K562 treated with DMSO at 1 percent for 48 hours (cell line): ENCODE measurements around the gene MILR1. TPM values are rescaled to one million over a fixed set of nuclear protein-coding genes. Genes with fewer than 3 reads are reported as not detected.

Source experiments
- total RNA-seq: library from RNA; unstranded; fragments of 300-600 nt; gene quantifications from 2 replicates; pipeline ENCODE4 v1.2.3, GENCODE V29; 2022; ENCODE audit warnings: low replicate concordance; ENCODE audit errors: extremely low read depth

Gene MILR1
- not detected in 2 replicates for total RNA-seq

GRCh38 chr17:64448665-64449512 is at the start of gene MILR1:
Gene MILR1 (plus strand): TSS chr17:64449115. CDS start chr17:64449169, 54 bp downstream.

GRCh38 chr17:64496786-64497564 is 48.1 kb downstream of the MILR1 start, which contains the start of gene POLG2:
Gene POLG2 (minus strand): TSS chr17:64497054. CDS start chr17:64496968, 86 bp downstream.

GRCh38 chr17:64506201-64506575 is 57.3 kb downstream of the MILR1 start, which contains the start of gene DDX5:
Gene DDX5 (minus strand): TSS chr17:64506289. CDS start chr17:64506119, 170 bp downstream.

GRCh38 chr17:64506576-64507412 is 57.9 kb downstream of the MILR1 start, which contains the start of gene CEP95:
Gene CEP95 (plus strand): TSS chr17:64506977. CDS start chr17:64507098, 121 bp downstream.

Other genes starting within 250 kb of the MILR1 start
- gene TEX2, start 185.9 kb upstream of the MILR1 start, total RNA-seq = not detected in 2 replicates
- gene PECAM1, start 58.3 kb upstream of the MILR1 start, total RNA-seq = not detected in 2 replicates
- gene POLG2, start 47.9 kb downstream of the MILR1 start, total RNA-seq = not detected in 2 replicates
- not detected in 2 replicates for gene DDX5, start 57.2 kb downstream of the MILR1 start, total RNA-seq
- gene CEP95, start 57.9 kb downstream of the MILR1 start, total RNA-seq = not detected in 2 replicates
- gene SMURF2, start 213.2 kb downstream of the MILR1 start, total RNA-seq = not detected in 2 replicates